Stimulated activated CD4-positive, alpha-beta T cell treated with anti-CD3 and anti-CD28 coated beads, Interleukin-15, amount 100 ng/mL, for 24 hours (primary cell): Measurements from ENCODE around the gene ISL1.

Experiments used
- DNase-seq: peaks from one replicate; pipeline ENCODE4 v3.0.0-alpha.2; 2020

Gene ISL1

DNA sequence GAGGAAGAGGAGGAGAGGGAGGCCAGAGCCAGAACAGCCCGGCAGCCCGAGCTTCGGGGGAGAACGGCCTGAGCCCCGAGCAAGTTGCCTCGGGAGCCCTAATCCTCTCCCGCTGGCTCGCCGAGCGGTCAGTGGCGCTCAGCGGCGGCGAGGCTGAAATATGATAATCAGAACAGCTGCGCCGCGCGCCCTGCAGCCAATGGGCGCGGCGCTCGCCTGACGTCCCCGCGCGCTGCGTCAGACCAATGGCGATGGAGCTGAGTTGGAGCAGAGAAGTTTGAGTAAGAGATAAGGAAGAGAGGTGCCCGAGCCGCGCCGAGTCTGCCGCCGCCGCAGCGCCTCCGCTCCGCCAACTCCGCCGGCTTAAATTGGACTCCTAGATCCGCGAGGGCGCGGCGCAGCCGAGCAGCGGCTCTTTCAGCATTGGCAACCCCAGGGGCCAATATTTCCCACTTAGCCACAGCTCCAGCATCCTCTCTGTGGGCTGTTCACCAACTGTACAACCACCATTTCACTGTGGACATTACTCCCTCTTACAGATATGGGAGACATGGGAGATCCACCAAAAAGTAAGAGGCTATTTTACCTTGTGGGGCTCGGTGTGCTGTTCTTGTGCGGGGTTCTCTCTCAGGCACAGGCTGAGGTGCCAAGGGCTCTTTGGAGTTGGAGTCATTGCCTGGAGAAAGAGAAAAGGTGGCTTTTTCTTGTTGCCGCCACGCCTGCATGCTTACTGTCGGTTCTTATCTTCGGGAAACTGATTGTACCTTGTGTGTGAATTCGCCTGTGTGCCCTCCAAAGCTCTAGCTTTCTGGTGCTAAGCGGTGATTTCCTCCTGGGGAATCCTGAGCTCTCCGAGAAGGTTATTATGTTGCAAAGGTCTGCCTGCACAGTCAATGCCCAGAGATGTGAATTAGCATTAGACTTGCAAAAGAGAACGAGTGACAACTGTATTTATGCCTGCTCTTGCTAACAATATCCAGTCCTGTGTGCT lies at the start of gene ISL1:
Gene ISL1 (plus strand): TSS at position 318 of the 991 bp plus-strand sequence. CDS start 224 bp downstream, at position 542.
- peak; percentile 13 for DNase-seq

GRCh38 chr5:51336878-51337277 lies 46.4 kb upstream of the ISL1 start:
- DNase-seq, result no peak

GRCh38 chr5:51345106-51345505 lies 38.1 kb upstream of the ISL1 start:
- no peak for DNase-seq

- no peak for DNase-seq
These were observed 36.1 kb upstream of the ISL1 start for GRCh38 chr5:51347157-51347556.

- DNase-seq, result no peak
These were observed 35.5 kb upstream of the ISL1 start for GRCh38 chr5:51347704-51348103.

DNA sequence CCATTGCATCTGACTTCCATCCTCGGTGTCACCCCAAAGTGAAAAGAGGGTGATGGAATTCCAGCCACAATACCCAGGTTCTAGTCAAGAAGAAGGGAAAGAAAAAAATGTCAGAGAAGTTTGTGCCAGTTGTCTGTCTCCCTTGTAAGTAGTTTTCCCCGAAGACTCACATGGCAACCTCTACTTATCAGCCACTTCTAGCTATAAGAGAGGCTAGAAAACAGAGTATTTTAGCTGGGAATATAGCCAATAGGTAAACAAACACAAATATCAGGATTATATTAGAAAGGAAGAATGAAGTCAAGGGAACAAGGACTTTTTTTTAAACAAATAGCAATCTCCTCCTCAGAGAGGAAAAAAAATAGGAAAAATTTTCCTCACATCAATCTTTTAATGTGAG lies 12.2 kb upstream of the ISL1 start:
- DNase-seq, result no peak

- DNase-seq, result no peak
These were observed 9.2 kb upstream of the ISL1 start for GRCh38 chr5:51373880-51374523.

GRCh38 chr5:51375084-51375483 lies 8.2 kb upstream of the ISL1 start:
- DNase-seq, result no peak

GRCh38 chr5:51376509-51376908 lies 6.7 kb upstream of the ISL1 start:
- no peak for DNase-seq

DNA sequence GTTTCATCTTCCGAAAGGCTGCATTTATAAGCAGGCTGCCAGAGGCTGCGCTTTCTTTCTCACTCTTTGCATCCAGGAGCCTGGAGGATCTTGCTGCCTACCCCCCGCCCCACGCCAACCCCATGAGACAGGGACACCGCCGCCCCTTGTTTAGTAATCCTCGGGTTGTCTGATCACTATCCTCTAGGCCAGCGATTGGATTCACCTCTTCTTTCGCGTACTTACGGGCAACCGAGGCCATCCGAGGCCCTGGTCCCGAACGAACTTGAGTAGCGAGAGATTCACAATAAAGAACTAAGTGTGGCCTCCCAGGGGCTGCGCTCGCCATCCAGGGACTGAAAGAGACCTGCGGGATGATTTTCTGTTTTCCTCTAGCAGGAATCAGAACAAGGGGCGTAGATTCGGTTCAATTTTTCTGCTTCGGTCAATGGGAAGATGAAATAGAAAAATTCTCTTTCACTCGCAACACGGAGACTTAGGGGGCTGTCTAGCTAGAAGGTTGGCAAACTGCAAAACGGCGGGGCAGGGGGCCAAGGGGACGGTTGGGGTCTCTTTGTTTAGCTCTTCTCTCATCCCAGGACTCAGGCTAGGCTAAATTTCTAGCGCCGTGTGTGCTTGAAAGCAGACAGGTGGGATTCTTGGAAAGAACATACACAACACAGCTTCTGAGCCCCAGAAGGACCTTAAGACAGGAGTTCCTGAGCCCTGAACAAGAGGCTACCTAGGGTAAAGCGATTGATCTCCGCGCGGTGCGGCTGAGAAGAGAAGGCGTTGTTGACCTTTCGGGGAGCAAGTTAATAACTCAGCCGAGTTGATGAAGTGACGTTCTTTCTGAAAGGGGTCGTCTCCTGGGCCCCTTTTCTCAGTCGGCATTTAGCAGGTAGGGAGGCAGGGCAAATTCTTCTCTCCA lies 5.8 kb upstream of the ISL1 start:
- no peak for DNase-seq

DNA sequence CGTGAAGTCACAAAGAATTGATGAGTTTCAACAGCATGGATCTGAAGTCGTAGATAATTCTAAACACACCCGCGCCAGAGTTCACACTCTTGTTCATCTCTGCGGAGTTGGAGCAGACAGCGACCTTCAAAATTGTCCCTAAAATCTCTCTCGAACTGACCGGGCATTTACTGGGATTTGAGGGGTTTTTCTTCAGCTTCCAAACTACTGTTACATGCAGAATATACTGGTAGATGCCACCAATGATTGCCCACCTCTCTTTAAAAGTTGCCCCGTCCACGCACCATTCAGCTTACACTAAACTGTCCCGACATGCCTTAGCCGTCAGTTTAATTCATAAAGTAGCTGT lies 5.2 kb upstream of the ISL1 start:
- no peak for DNase-seq

GRCh38 chr5:51378448-51379330 lies 4.6 kb upstream of the ISL1 start:
- no peak for DNase-seq

DNA sequence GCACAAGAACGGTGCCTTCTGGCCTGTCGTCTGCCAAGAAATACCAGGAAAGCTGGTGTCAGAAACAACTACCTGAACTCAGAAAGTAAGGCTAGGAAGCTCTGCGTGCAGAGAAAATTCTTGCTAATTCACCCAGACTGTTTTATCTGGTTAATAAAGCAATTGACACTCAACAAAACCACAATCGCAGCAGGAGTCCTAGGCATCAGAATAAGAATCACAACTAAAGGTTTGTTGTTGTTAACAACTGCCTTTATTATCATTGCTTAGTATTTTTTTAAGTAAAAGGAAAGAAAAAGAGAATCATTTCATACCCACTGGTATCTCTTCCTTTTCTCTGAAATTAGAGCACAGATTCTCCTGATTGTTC lies 3.9 kb upstream of the ISL1 start:
- DNase-seq, result no peak

DNA sequence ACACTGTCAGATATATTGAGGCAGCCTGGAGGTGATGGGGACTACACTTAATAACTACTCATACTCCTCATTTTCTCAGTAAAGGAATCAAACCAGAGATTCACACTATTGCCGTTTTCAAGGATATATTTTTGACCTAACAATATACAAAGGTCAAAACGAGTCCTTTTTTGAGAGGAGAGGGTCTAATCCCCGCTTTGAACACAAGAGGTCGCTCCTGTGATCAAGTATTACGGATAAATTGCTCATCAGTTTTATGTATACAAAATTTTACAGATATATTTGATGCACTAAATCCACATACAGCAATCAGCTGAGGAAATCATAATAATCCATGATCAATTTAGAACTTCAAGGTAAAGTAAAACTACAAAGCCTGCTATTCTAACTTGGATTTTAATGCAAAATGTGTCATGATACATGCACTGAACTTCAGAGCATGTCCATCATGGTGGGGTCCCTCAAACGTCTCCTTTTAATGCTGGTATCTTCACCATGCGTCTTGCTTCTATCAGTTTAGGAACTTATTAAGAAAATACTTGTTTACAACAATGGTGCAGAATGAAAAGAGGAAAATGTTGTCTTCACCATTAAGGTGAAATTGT lies 2.5 kb upstream of the ISL1 start:
- DNase-seq, result no peak

GRCh38 chr5:51381761-51382474 lies 1.3 kb upstream of the ISL1 start:
- no peak for DNase-seq

DNA sequence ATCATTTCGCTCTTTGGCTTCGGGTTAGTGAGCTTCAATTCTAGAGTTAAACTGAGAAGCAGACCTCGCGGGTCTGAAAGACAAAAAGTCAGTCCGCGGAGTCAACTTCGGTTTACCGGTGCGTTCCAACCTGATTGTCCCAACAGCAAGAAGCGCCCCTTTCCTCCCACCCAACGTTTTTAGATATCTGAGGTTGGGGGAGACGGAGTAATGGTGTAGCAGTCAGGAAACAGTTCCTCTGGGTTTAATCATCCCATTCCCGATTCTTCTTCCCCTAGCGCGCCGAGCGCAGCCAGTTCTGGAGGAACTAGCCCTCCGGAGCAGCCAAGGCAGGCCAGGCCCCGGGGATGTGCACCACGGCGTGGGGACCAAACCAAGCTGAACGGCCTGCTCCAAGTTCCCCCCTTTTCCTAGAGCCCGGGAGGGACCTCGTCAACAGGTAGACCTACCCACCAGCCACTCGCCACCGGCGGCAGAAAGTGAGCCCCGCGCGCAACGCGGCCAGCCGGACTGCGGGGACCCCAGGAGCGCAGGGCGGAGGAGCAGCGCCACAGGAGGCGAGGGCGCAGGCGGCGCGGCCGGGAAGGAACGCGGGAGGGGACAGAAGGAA lies 622 bp upstream of the ISL1 start:
- no peak for DNase-seq

GRCh38 chr5:51384281-51384840 lies 1.1 kb downstream of the ISL1 start:
- DNase-seq, result no peak

DNA sequence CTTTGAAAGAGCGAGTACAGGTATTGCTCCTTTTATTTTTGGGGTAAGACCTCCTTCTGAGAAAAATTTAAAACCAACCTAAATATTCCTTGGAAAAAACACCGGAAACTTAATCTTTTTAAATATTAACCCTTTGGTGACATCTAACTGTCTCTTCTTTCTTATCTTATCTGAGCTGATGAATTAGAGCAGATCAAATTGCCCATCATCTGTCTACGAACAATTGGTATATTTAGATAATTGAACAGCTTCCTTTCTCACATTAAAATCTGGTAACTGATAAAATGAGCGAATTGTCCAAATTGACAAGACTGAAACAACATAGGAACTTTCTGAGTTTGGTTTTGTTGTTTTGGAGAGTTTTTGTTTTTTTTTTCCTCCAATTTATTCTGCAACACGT lies 2.0 kb downstream of the ISL1 start:
- DNase-seq, result no peak

DNA sequence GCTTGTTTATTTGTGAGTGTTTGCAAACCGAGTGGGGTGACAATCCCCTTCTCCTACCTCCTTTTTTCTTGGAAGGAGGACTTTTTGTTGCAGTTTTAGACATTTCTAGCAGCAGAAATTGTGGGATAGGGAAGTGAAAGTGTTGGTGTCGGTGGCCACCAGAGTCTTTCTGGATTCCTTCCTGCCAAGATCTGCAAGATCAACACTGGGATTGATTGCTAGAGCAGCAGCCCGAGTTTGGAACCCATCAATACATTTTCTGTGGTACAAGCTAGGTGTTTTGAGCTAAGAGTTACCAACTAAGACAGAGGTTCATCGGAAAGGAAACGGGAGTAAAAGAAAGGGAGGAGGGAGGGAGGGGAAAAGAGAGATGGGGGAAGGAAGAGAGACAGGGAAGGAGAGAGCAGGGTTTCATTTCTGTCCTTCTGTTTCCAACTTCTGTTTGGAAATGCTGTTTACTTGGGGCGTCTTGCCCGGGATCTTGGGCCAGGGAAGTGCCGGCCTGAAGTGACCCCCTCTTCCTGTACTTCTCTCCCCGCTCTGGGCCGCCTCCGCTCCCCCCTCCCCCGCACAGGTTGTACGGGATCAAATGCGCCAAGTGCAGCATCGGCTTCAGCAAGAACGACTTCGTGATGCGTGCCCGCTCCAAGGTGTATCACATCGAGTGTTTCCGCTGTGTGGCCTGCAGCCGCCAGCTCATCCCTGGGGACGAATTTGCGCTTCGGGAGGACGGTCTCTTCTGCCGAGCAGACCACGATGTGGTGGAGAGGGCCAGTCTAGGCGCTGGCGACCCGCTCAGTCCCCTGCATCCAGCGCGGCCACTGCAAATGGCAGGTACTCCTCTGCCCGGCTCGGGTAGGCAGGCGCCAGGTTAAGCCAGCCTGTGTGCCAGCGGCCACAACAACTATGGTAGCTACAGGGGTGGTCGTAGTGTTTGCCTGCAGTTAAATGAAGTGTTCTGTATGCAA lies 4.0 kb downstream of the ISL1 start:
- DNase-seq, result no peak
